Ishikawa (cell line): ENCODE results near the gene EBPL.

ENCODE experiments used
- CEBPB ChIP-seq: IDR thresholded peaks from 2 replicates; pipeline ENCODE4 v1.6.1; 2012
- CREB1 ChIP-seq: IDR thresholded peaks from 2 replicates; pipeline ENCODE4 v1.6.1; 2012; ENCODE audit warnings: low read depth
- EGR1 ChIP-seq: IDR thresholded peaks from 2 replicates; pipeline ENCODE4 v1.6.1; 2012
- EP300 ChIP-seq: IDR thresholded peaks from 2 replicates; pipeline ENCODE4 v1.6.1; 2012; ENCODE audit warnings: borderline replicate concordance
- MAX ChIP-seq: IDR thresholded peaks from 2 replicates; pipeline ENCODE4 v1.6.1; 2012
- RAD21 ChIP-seq: IDR thresholded peaks from 2 replicates; pipeline ENCODE4 v1.6.1; 2012; ENCODE audit warnings: low read depth
- REST ChIP-seq: IDR thresholded peaks from 2 replicates; pipeline ENCODE4 v1.6.1; 2012; ENCODE audit warnings: low read depth, mild to moderate bottlenecking
- TEAD4 ChIP-seq: IDR thresholded peaks from 2 replicates; pipeline ENCODE4 v1.6.1; 2012
- ZBTB7A ChIP-seq: IDR thresholded peaks from 2 replicates; pipeline ENCODE4 v1.6.1; 2012; ENCODE audit warnings: low read depth

GRCh38 chr13:49625392-49626079, 65.8 kb downstream of the EBPL start:
- no peak for TF ChIP-seq MAX
- TF ChIP-seq ZBTB7A: no peak
- no peak for TF ChIP-seq EP300
- no peak for TF ChIP-seq EGR1
- no peak for TF ChIP-seq TEAD4
- TF ChIP-seq CEBPB: no peak
- no peak for TF ChIP-seq CREB1
- no peak for TF ChIP-seq RAD21
- no peak for TF ChIP-seq REST
